Measurements from ENCODE around the gene RBM28. TPM values are rescaled to one million over a fixed set of nuclear protein-coding genes. Genes with fewer than 3 reads are reported as not detected.

The RBM28 gene
- total and polyA plus RNA-seq, 8 donors: 10.9 to 31.8 (median 16.9) TPM

DNA sequence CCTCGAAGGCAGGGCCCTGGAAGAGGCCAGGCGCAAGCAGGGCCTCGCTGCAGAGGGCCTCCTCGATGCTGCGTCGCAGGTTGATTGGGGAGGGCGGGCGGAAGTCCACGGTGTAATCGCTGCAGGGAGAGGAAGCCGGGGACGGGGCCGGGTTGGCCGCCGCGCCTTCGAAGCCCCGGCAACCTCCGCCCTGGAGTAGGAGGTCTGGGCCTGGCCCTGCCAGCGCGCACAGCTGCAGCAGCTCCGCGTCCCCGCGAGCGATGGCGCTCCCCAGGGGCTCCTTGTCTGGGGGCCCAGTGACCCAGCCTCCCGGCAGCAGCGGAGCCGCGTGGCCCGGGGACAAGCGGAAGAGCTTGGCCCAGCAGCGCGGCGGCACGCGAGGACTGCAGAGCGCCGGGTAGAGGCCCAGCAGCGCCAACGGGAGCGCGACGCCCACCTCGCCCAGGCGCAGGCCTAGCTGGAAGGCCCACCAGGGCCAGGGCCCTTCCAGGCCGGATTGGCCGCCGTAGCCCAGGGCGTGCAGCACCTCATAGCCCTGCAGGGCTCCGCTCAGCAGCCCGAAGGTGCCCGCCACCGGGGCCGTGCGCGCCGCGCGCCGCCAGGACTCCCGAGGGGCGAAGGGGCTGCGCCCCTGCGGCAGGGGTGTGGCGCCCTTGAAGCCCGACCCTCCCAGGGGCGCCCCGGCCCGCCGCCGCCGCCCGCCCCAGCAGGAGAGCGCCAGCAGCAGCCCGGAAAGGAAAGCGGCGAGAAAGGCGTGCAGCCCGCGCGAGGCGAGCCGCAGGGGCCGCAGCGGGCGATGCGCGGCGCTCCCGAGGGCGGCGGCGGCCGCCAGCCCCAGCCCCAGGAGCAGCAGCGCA lies 7.8 kb upstream of the RBM28 start:
- H3K4me3 ChIP-seq: peak overlapping the region in 2 of 4 donors; percentile 13 to 30
- no peak for FAIRE-seq

DNA sequence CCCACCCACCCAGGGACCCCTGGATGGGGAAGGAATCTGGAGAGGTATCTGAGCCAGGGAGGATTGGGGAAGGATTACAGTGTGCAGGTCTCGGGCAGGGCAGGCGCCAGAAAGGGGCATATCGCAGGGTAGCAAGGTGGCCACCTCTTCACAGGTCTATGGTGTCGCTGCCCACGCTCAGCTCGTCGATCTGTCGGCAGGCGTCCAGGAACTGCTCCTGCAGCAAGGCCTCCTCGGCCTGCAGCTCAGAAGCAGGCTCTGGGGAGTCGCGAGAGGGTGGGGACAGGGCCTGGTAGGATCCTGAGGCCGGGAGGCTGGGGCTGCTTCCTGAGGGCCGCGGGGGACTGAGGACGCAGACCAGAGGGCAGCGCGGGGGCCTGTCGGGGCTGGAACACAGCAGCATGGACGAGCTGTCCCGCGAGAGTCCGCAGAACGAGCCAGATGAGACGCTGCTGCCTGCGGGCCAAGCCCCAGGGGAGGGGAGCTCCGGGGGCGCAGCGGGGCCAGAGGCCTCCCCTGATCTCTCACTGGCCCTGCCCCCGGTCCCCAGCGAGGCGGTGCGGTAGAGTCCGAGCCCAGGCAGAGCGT lies 7.1 kb upstream of the RBM28 start:
- H3K36me3 ChIP-seq: no peaks in the 10 kb centered on the region
- peaks cover 0 to 4% (median 0%) of the 10 kb centered on the region in 4 donors for H3K27me3 ChIP-seq
- FAIRE-seq (no peak), ATAC-seq (no peak), DNase-seq (peak in 1 of 6 donors; percentile 72)
- intact Hi-C loops (cut with DNase I): no loop called here
- H3K9me3 ChIP-seq: no peaks in the 10 kb centered on the region
- no peaks in the 10 kb centered on the region for H3K4me1 ChIP-seq
- WGBS, 2 donors: 65 to 66% methylated on average over 30 to 35 of the region's 35 CpGs
- H3K27ac ChIP-seq: no peak overlapping the region
- TF ChIP-seq, protein P1, sequence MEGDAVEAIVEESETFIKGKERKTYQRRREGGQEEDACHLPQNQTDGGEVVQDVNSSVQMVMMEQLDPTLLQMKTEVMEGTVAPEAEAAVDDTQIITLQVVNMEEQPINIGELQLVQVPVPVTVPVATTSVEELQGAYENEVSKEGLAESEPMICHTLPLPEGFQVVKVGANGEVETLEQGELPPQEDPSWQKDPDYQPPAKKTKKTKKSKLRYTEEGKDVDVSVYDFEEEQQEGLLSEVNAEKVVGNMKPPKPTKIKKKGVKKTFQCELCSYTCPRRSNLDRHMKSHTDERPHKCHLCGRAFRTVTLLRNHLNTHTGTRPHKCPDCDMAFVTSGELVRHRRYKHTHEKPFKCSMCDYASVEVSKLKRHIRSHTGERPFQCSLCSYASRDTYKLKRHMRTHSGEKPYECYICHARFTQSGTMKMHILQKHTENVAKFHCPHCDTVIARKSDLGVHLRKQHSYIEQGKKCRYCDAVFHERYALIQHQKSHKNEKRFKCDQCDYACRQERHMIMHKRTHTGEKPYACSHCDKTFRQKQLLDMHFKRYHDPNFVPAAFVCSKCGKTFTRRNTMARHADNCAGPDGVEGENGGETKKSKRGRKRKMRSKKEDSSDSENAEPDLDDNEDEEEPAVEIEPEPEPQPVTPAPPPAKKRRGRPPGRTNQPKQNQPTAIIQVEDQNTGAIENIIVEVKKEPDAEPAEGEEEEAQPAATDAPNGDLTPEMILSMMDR (IDR thresholded peaks at IDR 0.05): no peak
- H3K4me3 ChIP-seq: no peak overlapping the region

More for the DNA sequence above, 7.8 kb upstream of the RBM28 start:
- no peaks in the 10 kb centered on the region for H3K36me3 ChIP-seq
- TF ChIP-seq, protein P1 (IDR thresholded peaks at IDR 0.05): no peak
- ATAC-seq: peak in 2 of 4 donors; percentile 5 to 6
- H3K4me1 ChIP-seq: no peaks in the 10 kb centered on the region
- H3K27me3 ChIP-seq: peaks cover 0 to 4% (median 0%) of the 10 kb centered on the region in 4 donors
- no peaks in the 10 kb centered on the region for H3K9me3 ChIP-seq
- H3K27ac ChIP-seq: no peak overlapping the region
- whole genome bisulfite sequencing, 2 donors: 17 to 20% methylated on average over 63 to 97 of the region's 97 CpGs
- intact Hi-C loops (cut with DNase I): no loop called here
- DNase-seq: peak in 3 of 6 donors; percentile 30 to 73 (median 59)

DNA sequence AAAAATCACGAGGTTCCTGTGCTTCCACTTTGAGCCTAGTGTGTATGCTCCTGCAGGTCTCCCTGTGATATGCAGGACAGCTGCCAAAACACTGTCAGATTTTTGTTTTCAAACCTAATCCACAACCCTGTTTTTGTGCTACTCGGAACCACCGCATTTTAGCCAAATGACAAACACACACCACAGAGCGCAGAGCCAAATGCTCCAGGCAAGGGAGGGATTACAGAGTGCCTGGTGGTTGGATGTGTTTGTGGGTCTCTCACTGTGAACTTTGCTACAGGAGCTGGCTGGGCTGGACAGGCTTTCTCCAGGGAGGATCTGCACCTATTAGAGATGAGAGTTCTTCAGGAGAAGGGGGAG lies 5.7 kb upstream of the RBM28 start:
- Histone ChIP-seq H3K27me3 (peaks cover 0 to 4% (median 0%) of the 10 kb centered on the region in 4 donors), H3K4me1 (no peaks in the 10 kb centered on the region)

DNA sequence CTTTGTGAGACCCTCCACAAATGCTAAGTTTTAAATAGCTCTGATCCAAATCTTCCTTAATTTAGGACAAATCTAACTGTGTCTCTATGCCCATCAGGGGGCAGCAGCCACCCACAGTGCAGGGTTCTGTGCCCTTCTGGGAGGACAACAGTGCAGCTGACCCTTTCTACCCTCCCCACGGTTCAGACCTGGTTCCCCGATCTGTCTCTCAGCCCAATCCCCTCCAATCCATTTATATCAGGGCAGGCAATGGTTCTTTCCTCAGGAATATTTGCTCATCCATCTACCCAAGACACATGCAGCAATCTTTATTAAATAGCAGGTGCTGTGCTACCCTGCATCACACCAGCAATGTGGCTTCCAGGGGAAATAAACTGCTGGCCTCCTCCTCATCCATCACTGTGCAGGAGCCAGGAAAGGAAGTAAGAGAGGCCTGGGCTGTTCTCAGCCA lies 4.0 kb upstream of the RBM28 start:
- FAIRE-seq (no peak), DNase-seq (peak in 1 of 6 donors; percentile 65), ATAC-seq (peak in 2 of 4 donors; percentile 26 to 43)
- Histone ChIP-seq H3K4me1 (peaks cover 0 to 8% (median under 1%) of the 10 kb centered on the region in 3 donors), H3K27me3 (peaks cover 0 to 4% (median 0%) of the 10 kb centered on the region in 4 donors), H3K9me3 (no peaks in the 10 kb centered on the region), H3K4me3 (no peak overlapping the region), H3K36me3 (no peaks in the 10 kb centered on the region), H3K27ac (no peak overlapping the region)
- TF ChIP-seq, protein P1 (IDR thresholded peaks at IDR 0.05): peak in 3 of 4 donors; percentile 20 to 29 (median 28)
- WGBS, 2 donors: 3 to 13% methylated on average over 2 of the region's 2 CpGs
- intact Hi-C loops (cut with DNase I): loop anchor here in 2 of 3 donors (5.0 kb wide), 2 partner anchors 35 to 40 kb away; no protein-coding TSS in a partner anchor

More for the DNA sequence above, 5.7 kb upstream of the RBM28 start:
- ATAC-seq: no peak
- TF ChIP-seq, protein P1 (IDR thresholded peaks at IDR 0.05): no peak
- FAIRE-seq: no peak
- intact Hi-C loops (cut with DNase I): loop anchor here in 2 of 3 donors (5.0 kb wide), 2 partner anchors 33 to 38 kb away; no protein-coding TSS in a partner anchor
- WGBS, 2 donors: 24 to 27% methylated on average over 4 of the region's 4 CpGs
- Histone ChIP-seq H3K27ac (no peak overlapping the region), H3K36me3 (no peaks in the 10 kb centered on the region), H3K4me3 (no peak overlapping the region), H3K9me3 (no peaks in the 10 kb centered on the region)
- DNase-seq: no peak

Data from pancreas (tissue), 10 donors.